HepG2 (cell line): ENCODE results near the gene HMCN2. TPM values are rescaled to one million over a fixed set of nuclear protein-coding genes. Genes with fewer than 3 reads are reported as not detected.

ENCODE experiments used
- ARNT ChIP-seq: fragments of 450-650 bp; IDR thresholded peaks from 2 replicates; pipeline ENCODE4 v1.6.1; 2017
- ARNT2 ChIP-seq: sonication (generic); formaldehyde crosslinking; IDR thresholded peaks from 2 replicates; pipeline ENCODE4 v1.8.0; 2022; ENCODE audit warnings: mild to moderate bottlenecking, low read depth, missing genetic modification reagents, moderate library complexity
- CBX5 ChIP-seq: sonication (generic); formaldehyde crosslinking; IDR thresholded peaks from 2 replicates; pipeline ENCODE4 v1.4.0; 2020; ENCODE audit warnings: missing genetic modification reagents, borderline replicate concordance
- CEBPG ChIP-seq: IDR thresholded peaks from 2 replicates; pipeline ENCODE4 v1.6.1; 2016
- ESRRA ChIP-seq: sonication (generic); formaldehyde crosslinking; IDR thresholded peaks from 2 replicates; pipeline ENCODE4 v1.5.1; 2020; ENCODE audit warnings: mild to moderate bottlenecking, low read depth, missing genetic modification reagents
- FUBP1 ChIP-seq: sonication (generic); formaldehyde crosslinking; IDR thresholded peaks from 2 replicates; pipeline ENCODE4 v1.5.1; 2020; ENCODE audit warnings: missing genetic modification reagents, mild to moderate bottlenecking, borderline replicate concordance
- GLMP ChIP-seq: sonication (generic); formaldehyde crosslinking; IDR thresholded peaks from 2 replicates; pipeline ENCODE4 v1.9.0; 2021; ENCODE audit warnings: missing genetic modification reagents, mild to moderate bottlenecking, borderline replicate concordance
- GMEB1 ChIP-seq: sonication (generic); formaldehyde crosslinking; IDR thresholded peaks from 2 replicates; pipeline ENCODE4 v1.5.1; 2020; ENCODE audit warnings: missing genetic modification reagents, mild to moderate bottlenecking, borderline replicate concordance
- HOXA5 ChIP-seq: sonication (generic); formaldehyde crosslinking; IDR thresholded peaks from 2 replicates; pipeline ENCODE4 v1.4.0; 2020; ENCODE audit warnings: missing genetic modification reagents
- KLF12 ChIP-seq: sonication (generic); formaldehyde crosslinking; IDR thresholded peaks from 2 replicates; pipeline ENCODE4 v1.4.0; 2020; ENCODE audit warnings: missing genetic modification reagents, borderline replicate concordance
- MAFF ChIP-seq: IDR thresholded peaks from 2 replicates; pipeline ENCODE4 v1.6.1; 2011; ENCODE audit warnings: low read depth, low read length, improper control_type of control experiment
- MBNL3 ChIP-seq: fragments of 250-450 bp; sonication (Bioruptor Pico); conservative IDR thresholded peaks from 2 replicates; pipeline ENCODE4 v1.8.0; 2022; ENCODE audit warnings: mild to moderate bottlenecking, inconsistent platforms
- MEIS2 ChIP-seq: sonication (generic); formaldehyde crosslinking; IDR thresholded peaks from 2 replicates; pipeline ENCODE4 v1.9.0; 2021; ENCODE audit warnings: mild to moderate bottlenecking, missing genetic modification reagents
- PLSCR1 ChIP-seq: sonication (generic); formaldehyde crosslinking; IDR thresholded peaks from 2 replicates; pipeline ENCODE4 v1.5.0; 2020; ENCODE audit warnings: missing genetic modification reagents, mild to moderate bottlenecking, borderline replicate concordance
- POLR2A ChIP-seq, 2 experiments: IDR thresholded peaks; 2 replicates each; pipeline ENCODE4 v1.6.1; 2011; ENCODE audit warnings: low read depth in 2 of 2, low read length in 2 of 2, mild to moderate bottlenecking in 1 of 2, moderate library complexity in 1 of 2; ENCODE audit not compliant: insufficient read depth in 1 of 2
- SNAI1 ChIP-seq: sonication (generic); formaldehyde crosslinking; IDR thresholded peaks from 2 replicates; pipeline ENCODE4 v1.5.0; 2020; ENCODE audit warnings: mild to moderate bottlenecking, missing genetic modification reagents, borderline replicate concordance
- TBX3 ChIP-seq: fragments of 450-650 bp; IDR thresholded peaks from 2 replicates; pipeline ENCODE4 v1.6.1; 2017; ENCODE audit warnings: antibody characterized with exemption, mild to moderate bottlenecking, inconsistent platforms, borderline replicate concordance
- TCF12 ChIP-seq, 2 experiments: fragments of 450-650 bp in 1 of 2; sonication (generic) in 1 of 2; formaldehyde crosslinking in 1 of 2; IDR thresholded peaks; 2 replicates each; pipeline versions ENCODE4 v1.6.1 to v1.8.0; 2017 to 2022; ENCODE audit warnings: antibody characterized with exemption in 1 of 2, mild to moderate bottlenecking in 1 of 2, missing genetic modification reagents in 1 of 2, moderate library complexity in 1 of 2
- TP53 ChIP-seq: sonication (generic); formaldehyde crosslinking; conservative IDR thresholded peaks from 2 replicates; pipeline ENCODE4 v1.4.0; 2020; ENCODE audit warnings: missing genetic modification reagents
- ZC3H13 ChIP-seq: sonication (generic); formaldehyde crosslinking; IDR thresholded peaks from 2 replicates; pipeline ENCODE4 v1.8.1; 2023; ENCODE audit warnings: mild to moderate bottlenecking, missing genetic modification reagents, moderate library complexity
- ZNF143 ChIP-seq: sonication (generic); formaldehyde crosslinking; IDR thresholded peaks from 2 replicates; pipeline ENCODE4 v1.4.0; 2020; ENCODE audit warnings: missing genetic modification reagents
- ZNF230 ChIP-seq: sonication (generic); formaldehyde crosslinking; IDR thresholded peaks from 2 replicates; pipeline ENCODE4 v1.4.0; 2020; ENCODE audit warnings: mild to moderate bottlenecking, missing genetic modification reagents
- ZNF292 ChIP-seq: sonication (generic); formaldehyde crosslinking; IDR thresholded peaks from 2 replicates; pipeline ENCODE4 v1.8.1; 2022; ENCODE audit warnings: mild to moderate bottlenecking, low read depth, missing genetic modification reagents, borderline replicate concordance
- ZNF337 ChIP-seq: sonication (generic); formaldehyde crosslinking; IDR thresholded peaks from 2 replicates; pipeline ENCODE4 v1.5.1; 2020; ENCODE audit warnings: missing genetic modification reagents, low read depth, mild to moderate bottlenecking, borderline replicate concordance
- ZNF841 ChIP-seq: sonication (generic); formaldehyde crosslinking; IDR thresholded peaks from 2 replicates; pipeline ENCODE4 v1.8.1; 2023; ENCODE audit warnings: missing genetic modification reagents, borderline replicate concordance
- ZSCAN25 ChIP-seq: sonication (generic); formaldehyde crosslinking; IDR thresholded peaks from 2 replicates; pipeline ENCODE4 v1.8.0; 2022; ENCODE audit warnings: mild to moderate bottlenecking, missing genetic modification reagents
- polyA plus RNA-seq, 8 experiments: library from polyadenylated mRNA; depleted of rRNA in 3 of 8; stranded (reverse) in 7 of 8; unstranded in 1 of 8; fragments of >200 nt; fragmentation: Illumina TruSeq in 4 of 8; extraction: Trizol in 4 of 8; gene quantifications; 2 replicates each; pipeline versions ENCODE4 v1.2.1 to v1.2.3, GENCODE V29; 2011 to 2016; ENCODE audit warnings: low read depth in 4 of 8, missing spikeins in 1 of 8, mixed read lengths in 1 of 8; ENCODE audit not compliant: insufficient read depth in 1 of 8
- total RNA-seq, 5 experiments: library from RNA; depleted of rRNA; stranded (reverse); fragments of >200 nt; fragmentation: Illumina TruSeq; extraction: Trizol; gene quantifications; 2 replicates each; pipeline ENCODE4 v1.2.3, GENCODE V29; 2016; ENCODE audit warnings: low read depth in 1 of 5

Gene HMCN2
- total and polyA plus RNA-seq, 2 of the 13 experiments (the other 11 are each of a cell fraction or from before 2014, with no cell fraction given) = 0.09 TPM; not detected in 1

- no peak for TF ChIP-seq FUBP1 (CRISPR knock-in tag)
- TF ChIP-seq TP53 = 0 out of 2 replicates have a peak, but pooled peaks have one; percentile 1
- TF ChIP-seq ARNT = no peak
- no peak for TF ChIP-seq ZC3H13 (CRISPR knock-in tag)
- TF ChIP-seq ZNF337 = no peak
- no peak for TF ChIP-seq TBX3
- TF ChIP-seq TCF12 (IDR thresholded peaks at IDR 0.05) = no peak
- no peak for TF ChIP-seq TCF12 (CRISPR knock-in tag; IDR thresholded peaks at IDR 0.05)
- no peak for TF ChIP-seq GLMP (CRISPR knock-in tag)
- no peak for TF ChIP-seq MEIS2 (CRISPR knock-in tag)
- 0 out of 2 replicates have a peak, but pooled peaks have one; percentile 16 for TF ChIP-seq GMEB1 (CRISPR knock-in tag)
- TF ChIP-seq PLSCR1 = no peak
- TF ChIP-seq ZNF143 (CRISPR knock-in tag) = no peak
- 0 out of 2 replicates have a peak, but pooled peaks have one; percentile 16 for TF ChIP-seq HOXA5 (CRISPR knock-in tag)
- no peak for TF ChIP-seq ZSCAN25 (CRISPR knock-in tag)
- TF ChIP-seq ESRRA (CRISPR knock-in tag) = no peak
- peak; percentile 66 for TF ChIP-seq CEBPG (CRISPR knock-in tag)
- peak; percentile 43; the same call in 1 of the 2 replicates for TF ChIP-seq ZNF292 (CRISPR knock-in tag)
- no peak for TF ChIP-seq MBNL3 (CRISPR knock-in tag)
- TF ChIP-seq KLF12 = no peak
- TF ChIP-seq CBX5 (CRISPR knock-in tag) = no peak
- no peak for TF ChIP-seq SNAI1
- TF ChIP-seq ZNF230 (CRISPR knock-in tag) = no peak
- TF ChIP-seq ARNT2 (CRISPR knock-in tag) = no peak
- peak in 1 of 2 experiments; percentile 40; a peak in 2 of 4 replicates for TF ChIP-seq POLR2A (IDR thresholded peaks at IDR 0.05; ENCODE audit: insufficient read depth in 1 of 2, low read depth in 2 of 2, low read length in 2 of 2)
- TF ChIP-seq ZNF841 (CRISPR knock-in tag) = no peak
- TF ChIP-seq MAFF = no peak
Observed at GRCh38 chr9:130445268-130445983, 179.9 kb downstream of the HMCN2 start (continued).
